Liver (tissue), 9 donors: ENCODE measurements around the gene PHLPP1. TPM values are rescaled to one million over a fixed set of nuclear protein-coding genes. Genes with fewer than 3 reads are reported as not detected.
A peak's percentile ranks its signal among the peaks of the same experiment; 100 is the strongest.

Experiments
- DNase-seq: peaks from one replicate; pipeline ENCODE4 v3.0.0-alpha.2; 2017; ENCODE audit warnings: low spot score
- H3K27ac ChIP-seq, 2 donors: one replicate each; pipeline ENCODE4 v1.7.0; 2013; ENCODE audit warnings: inconsistent platforms in 2 of 2, low read length in 2 of 2, control low read depth in 1 of 2, low read depth in 1 of 2, mild to moderate bottlenecking in 1 of 2
- H3K27me3 ChIP-seq, 4 donors: one replicate each; pipeline versions ENCODE4 v1.6.1 to v1.7.0; 2013; ENCODE audit warnings: low read length in 3 of 4, inconsistent platforms in 1 of 4, mild to moderate bottlenecking in 1 of 4, moderate library complexity in 1 of 4; ENCODE audit not compliant: control insufficient read depth in 4 of 4, insufficient read depth in 4 of 4
- H3K36me3 ChIP-seq, 4 donors: one replicate each; pipeline versions ENCODE4 v1.6.1 to v1.7.0; 2013; ENCODE audit warnings: low read length in 3 of 4, mild to moderate bottlenecking in 3 of 4, low read depth in 1 of 4, moderate library complexity in 1 of 4; ENCODE audit not compliant: control insufficient read depth in 4 of 4, insufficient read depth in 3 of 4
- H3K4me1 ChIP-seq, 4 donors: one replicate each; pipeline versions ENCODE4 v1.6.1 to v1.7.0; 2013; ENCODE audit warnings: low read length in 3 of 4, mild to moderate bottlenecking in 3 of 4, moderate library complexity in 1 of 4; ENCODE audit not compliant: control insufficient read depth in 4 of 4, insufficient read depth in 4 of 4
- H3K4me3 ChIP-seq, 3 donors: one replicate each; pipeline versions ENCODE4 v1.6.1 to v1.7.0; 2013; ENCODE audit warnings: low read length in 3 of 3, control low read depth in 1 of 3, low read depth in 1 of 3, mild to moderate bottlenecking in 1 of 3
- H3K9ac ChIP-seq, 2 donors: one replicate each; pipeline ENCODE4 v1.7.0; 2013; ENCODE audit warnings: low read length in 2 of 2, mild to moderate bottlenecking in 2 of 2, moderate library complexity in 2 of 2, control low read depth in 1 of 2, low read depth in 1 of 2
- H3K9me3 ChIP-seq, 4 donors: one replicate each; pipeline versions ENCODE4 v1.6.1 to v1.7.0; 2013; ENCODE audit warnings: low read length in 3 of 4; ENCODE audit not compliant: control insufficient read depth in 4 of 4
- ATF3 ChIP-seq: IDR thresholded peaks from 2 replicates; pipeline ENCODE4 v1.6.1; 2016; ENCODE audit warnings: antibody characterized with exemption
- CTCF ChIP-seq: fragments of 150-350 bp; IDR thresholded peaks from 2 replicates; pipeline ENCODE4 v1.5.1; 2017; ENCODE audit warnings: improper control_type of control experiment, low read depth, low read length; ENCODE audit not compliant: missing input control
- EGR1 ChIP-seq, 2 donors: IDR thresholded peaks; 2 replicates each; pipeline ENCODE4 v1.6.1; 2016 to 2018; ENCODE audit warnings: antibody characterized with exemption in 2 of 2, low read depth in 2 of 2
- FOXA1 ChIP-seq: IDR thresholded peaks from 2 replicates; pipeline ENCODE4 v1.6.1; 2016; ENCODE audit warnings: antibody characterized with exemption
- FOXA2 ChIP-seq: IDR thresholded peaks from 2 replicates; pipeline ENCODE4 v1.6.1; 2016; ENCODE audit warnings: antibody characterized with exemption
- GABPA ChIP-seq, 2 donors: IDR thresholded peaks in 1 of 2; conservative IDR thresholded peaks in 1 of 2; 2 replicates each; pipeline ENCODE4 v1.6.1; 2016; ENCODE audit warnings: antibody characterized with exemption in 2 of 2, mild to moderate bottlenecking in 1 of 2, moderate library complexity in 1 of 2
- HNF4A ChIP-seq, 2 donors: conservative IDR thresholded peaks; 2 replicates each; pipeline ENCODE4 v1.6.1; 2016; ENCODE audit warnings: antibody characterized with exemption in 2 of 2, mild to moderate bottlenecking in 2 of 2
- HNF4G ChIP-seq: IDR thresholded peaks from 2 replicates; pipeline ENCODE4 v1.6.1; 2016; ENCODE audit warnings: antibody characterized with exemption
- JUND ChIP-seq, 2 donors: IDR thresholded peaks; 2 replicates each; pipeline ENCODE4 v1.6.1; 2016; ENCODE audit warnings: antibody characterized with exemption in 2 of 2
- MAX ChIP-seq: IDR thresholded peaks from 2 replicates; pipeline ENCODE4 v1.6.1; 2016; ENCODE audit warnings: antibody characterized with exemption
- NR2F2 ChIP-seq: IDR thresholded peaks from 2 replicates; pipeline ENCODE4 v1.6.1; 2016; ENCODE audit warnings: antibody characterized with exemption
- RAD21 ChIP-seq, 2 donors: IDR thresholded peaks; 2 replicates each; pipeline ENCODE4 v1.6.1; 2016; ENCODE audit warnings: antibody characterized with exemption in 2 of 2, mild to moderate bottlenecking in 2 of 2
- REST ChIP-seq: IDR thresholded peaks from 2 replicates; pipeline ENCODE4 v1.6.1; 2016; ENCODE audit warnings: antibody characterized with exemption, mild to moderate bottlenecking
- RXRA ChIP-seq, 2 donors: IDR thresholded peaks; 2 replicates each; pipeline ENCODE4 v1.6.1; 2017 to 2018; ENCODE audit warnings: antibody characterized with exemption in 2 of 2, mild to moderate bottlenecking in 1 of 2
- SP1 ChIP-seq: IDR thresholded peaks from 2 replicates; pipeline ENCODE4 v1.6.1; 2018; ENCODE audit warnings: antibody characterized with exemption, mild to moderate bottlenecking
- TAF1 ChIP-seq: conservative IDR thresholded peaks from 2 replicates; pipeline ENCODE4 v1.6.1; 2016; ENCODE audit warnings: antibody characterized with exemption, mild to moderate bottlenecking
- YY1 ChIP-seq: IDR thresholded peaks from 2 replicates; pipeline ENCODE4 v1.6.1; 2016; ENCODE audit warnings: antibody characterized with exemption, mild to moderate bottlenecking
- ZBTB33 ChIP-seq: IDR thresholded peaks from 2 replicates; pipeline ENCODE4 v1.6.1; 2016; ENCODE audit warnings: antibody characterized with exemption
- WGBS: extraction: QIAGEN DNeasy Blood & Tissue Kit; methylation state at CpG from one replicate; pipeline ENCODE4 v1.1.7; 2013; 5-methylcytosine and 5-hydroxymethylcytosine counted together
- polyA plus RNA-seq, 2 donors: library from polyadenylated mRNA; stranded (reverse) in 1 of 2; unstranded in 1 of 2; fragments of 200-250 nt in 1 of 2; fragments of >200 nt in 1 of 2; fragmentation: Nextera tagmentation in 1 of 2; extraction: Ambion mirVana in 1 of 2; gene quantifications; one replicate each; pipeline versions ENCODE4 v1.2.1 to v1.2.3, GENCODE V29; 2013 to 2015
- total RNA-seq, 2 donors: library from RNA; depleted of rRNA; stranded (reverse); fragments of >200 nt; gene quantifications; one replicate each; pipeline ENCODE4 v1.2.3, GENCODE V29; 2014
- donor health status: healthy.
- donor health status: healthy.
- donor health status: healthy.
- donor health status: healthy.
- donor health status: healthy.

PHLPP1 gene
- total and polyA plus RNA-seq, 4 donors: 4.2 to 14.5 (median 8.6) TPM

GRCh38 chr18:62939926-62940325 is 224.6 kb downstream of the PHLPP1 start:
- 54% methylated on average over 3 of the region's 3 CpGs for WGBS
- peak overlapping the region in 1 of 2 donors; percentile 10 for H3K27ac ChIP-seq
- no peak for DNase-seq
- H3K9me3 ChIP-seq: no peaks in the 10 kb centered on the region
- H3K36me3 ChIP-seq: peaks cover 0 to 6% (median 2%) of the 10 kb centered on the region in 4 donors
- H3K4me3 ChIP-seq: no peak overlapping the region
- no peaks in the 10 kb centered on the region for H3K4me1 ChIP-seq
- H3K9ac ChIP-seq: no peak overlapping the region
- TF ChIP-seq NR2F2: no peak
- TF ChIP-seq GABPA (IDR thresholded peaks at IDR 0.05 in 1 of 2, conservative IDR thresholded peaks at IDR 0.05 in 1 of 2): no peak
- TF ChIP-seq SP1: no peak
- no peak for TF ChIP-seq ATF3
- no peak for TF ChIP-seq RAD21 (IDR thresholded peaks at IDR 0.05)
- TF ChIP-seq REST: no peak
- no peaks in the 10 kb centered on the region for H3K27me3 ChIP-seq

- no peak for TF ChIP-seq GABPA (IDR thresholded peaks at IDR 0.05 in 1 of 2, conservative IDR thresholded peaks at IDR 0.05 in 1 of 2)
- no peak for TF ChIP-seq HNF4G
- TF ChIP-seq ZBTB33: no peak
- TF ChIP-seq RAD21 (IDR thresholded peaks at IDR 0.05): no peak
- no peak for TF ChIP-seq TAF1
- no peak for TF ChIP-seq EGR1 (IDR thresholded peaks at IDR 0.05; ENCODE audit: low read depth in 2 of 2)
- TF ChIP-seq FOXA2: no peak
- no peak for TF ChIP-seq JUND (IDR thresholded peaks at IDR 0.05)
- TF ChIP-seq REST: no peak
- no peak for TF ChIP-seq CTCF
- no peak for TF ChIP-seq MAX
- TF ChIP-seq NR2F2: no peak
- no peak for TF ChIP-seq SP1
- no peak for TF ChIP-seq YY1
- TF ChIP-seq ATF3: no peak
- TF ChIP-seq RXRA (IDR thresholded peaks at IDR 0.05): no peak
- TF ChIP-seq FOXA1: no peak
- TF ChIP-seq HNF4A (conservative IDR thresholded peaks at IDR 0.05): no peak
- Histone ChIP-seq H3K9me3 (no peaks in the 10 kb centered on the region), H3K36me3 (peaks cover 0 to 18% (median 14%) of the 10 kb centered on the region in 4 donors), H3K27ac (no peak overlapping the region), H3K4me1 (no peaks in the 10 kb centered on the region), H3K9ac (no peak overlapping the region), H3K27me3 (no peaks in the 10 kb centered on the region), H3K4me3 (no peak overlapping the region)
- no peak for DNase-seq
- WGBS: 91% methylated on average over 8 of the region's 8 CpGs
These were observed 227.2 kb downstream of the PHLPP1 start for GRCh38 chr18:62942578-62942977.
